Testis (tissue), 2 donors: ENCODE results near the gene ATPAF2.

Source experiments
- CTCF ChIP-seq, 3 experiments: fragments of 450-650 bp in 2 of 3; fragments of 200-600 bp in 1 of 3; sonication (generic) in 1 of 3; IDR thresholded peaks; one replicate each; pipeline ENCODE4 v1.5.1; 2016 to 2019; ENCODE audit warnings: antibody characterized with exemption in 3 of 3, mild to moderate bottlenecking in 2 of 3, moderate library complexity in 1 of 3
- POLR2A ChIP-seq: fragments of 450-650 bp; IDR thresholded peaks from one replicate; pipeline ENCODE4 v1.6.1; 2017; ENCODE audit warnings: antibody characterized with exemption, mild to moderate bottlenecking, moderate library complexity

- TF ChIP-seq CTCF (IDR thresholded peaks at IDR 0.05) (no peak), POLR2A (no peak)
Measured at GRCh38 chr17:18028952-18029540, 9.9 kb downstream of the ATPAF2 start.
